OCI-LY3 (cell line): ENCODE data around the gene LNPK.

Source experiments
- H2AFZ ChIP-seq: fragments of 200-600, 300-600 bp; shearing (Covaris generic); 2 replicates; pipeline ENCODE4 v1.6.0; 2014; ENCODE audit warnings: antibody characterized with exemption, low read depth, low read length
- H3K27ac ChIP-seq: fragments of 200-600, 300-600 bp; sonication (generic); 2 replicates; pipeline ENCODE4 v1.5.1; 2014; ENCODE audit warnings: mild to moderate bottlenecking, low read length, moderate library complexity, mixed read lengths
- H3K27me3 ChIP-seq: fragments of 200-600, 300-600 bp; sonication (generic); 2 replicates; pipeline ENCODE4 v1.6.1; 2014; ENCODE audit warnings: low read depth, low read length, mixed read lengths
- H3K36me3 ChIP-seq: fragments of 200-600, 300-600 bp; sonication (generic); replicated peaks from 2 replicates; pipeline ENCODE3; 2014; ENCODE audit warnings: low read depth, low read length, mixed read lengths
- H3K4me1 ChIP-seq: fragments of 300-600, 200-600 bp; sonication (generic); 2 replicates; pipeline ENCODE4 v1.6.1; 2014; ENCODE audit warnings: low read length, mixed read lengths
- H3K4me2 ChIP-seq: fragments of 200-600, 300-600 bp; sonication (generic); 2 replicates; pipeline ENCODE4 v1.6.1; 2014; ENCODE audit warnings: low read length, mixed read lengths
- H3K4me3 ChIP-seq: fragments of 300-600, 200-600 bp; sonication (generic); 2 replicates; pipeline ENCODE4 v1.5.1; 2014; ENCODE audit warnings: antibody characterized with exemption, mild to moderate bottlenecking, low read length, moderate library complexity
- H3K79me2 ChIP-seq: fragments of 300-600, 200-600 bp; shearing (Covaris generic); 2 replicates; pipeline ENCODE4 v1.6.1; 2014; ENCODE audit warnings: mild to moderate bottlenecking, low read length, mixed read lengths
- H3K9ac ChIP-seq: fragments of 300-600, 200-600 bp; shearing (Covaris generic); 2 replicates; pipeline ENCODE4 v1.6.0; 2014; ENCODE audit warnings: mild to moderate bottlenecking, low read length, moderate library complexity
- H3K9me3 ChIP-seq: fragments of 200-600, 300-600 bp; shearing (Covaris generic); 2 replicates; pipeline ENCODE4 v1.6.1; 2014; ENCODE audit warnings: low read length, mixed read lengths; ENCODE audit not compliant: insufficient read depth
- H4K20me1 ChIP-seq: fragments of 200-600, 300-600 bp; sonication (generic); 2 replicates; pipeline ENCODE4 v1.6.1; 2016; ENCODE audit warnings: low read length, mixed read lengths; ENCODE audit not compliant: insufficient read depth
- EZH2phosphoT487 ChIP-seq: fragments of 200-600 bp; shearing (Covaris generic); IDR thresholded peaks from 2 replicates; pipeline ENCODE4 v1.6.1; 2018; ENCODE audit warnings: antibody characterized with exemption, mixed run types, low read depth
- TF ChIP-seq, protein P1 (sequence below): fragments of 200-600, 300-600 bp; sonication (generic); IDR thresholded peaks from 2 replicates; pipeline ENCODE4 v1.5.1; 2014; ENCODE audit warnings: antibody characterized with exemption, low read length, low read depth

The LNPK gene

GRCh38 chr2:175892046-175892445 is 110.0 kb downstream of the LNPK start:
- H3K79me2 ChIP-seq, result no peaks in the 10 kb centered on the region
- H3K9me3 ChIP-seq, result no peaks in the 10 kb centered on the region
- no peak overlapping the region for H3K9ac ChIP-seq
- H3K4me1 ChIP-seq, result no peaks in the 10 kb centered on the region
- no peak overlapping the region for H2AFZ ChIP-seq
- H3K4me2 ChIP-seq, result no peak overlapping the region
- no peaks in the 10 kb centered on the region for H4K20me1 ChIP-seq
- no peaks in the 10 kb centered on the region for H3K36me3 ChIP-seq
- no peaks in the 10 kb centered on the region for H3K27me3 ChIP-seq
- H3K27ac ChIP-seq, result no peak overlapping the region
- TF ChIP-seq, protein P1, sequence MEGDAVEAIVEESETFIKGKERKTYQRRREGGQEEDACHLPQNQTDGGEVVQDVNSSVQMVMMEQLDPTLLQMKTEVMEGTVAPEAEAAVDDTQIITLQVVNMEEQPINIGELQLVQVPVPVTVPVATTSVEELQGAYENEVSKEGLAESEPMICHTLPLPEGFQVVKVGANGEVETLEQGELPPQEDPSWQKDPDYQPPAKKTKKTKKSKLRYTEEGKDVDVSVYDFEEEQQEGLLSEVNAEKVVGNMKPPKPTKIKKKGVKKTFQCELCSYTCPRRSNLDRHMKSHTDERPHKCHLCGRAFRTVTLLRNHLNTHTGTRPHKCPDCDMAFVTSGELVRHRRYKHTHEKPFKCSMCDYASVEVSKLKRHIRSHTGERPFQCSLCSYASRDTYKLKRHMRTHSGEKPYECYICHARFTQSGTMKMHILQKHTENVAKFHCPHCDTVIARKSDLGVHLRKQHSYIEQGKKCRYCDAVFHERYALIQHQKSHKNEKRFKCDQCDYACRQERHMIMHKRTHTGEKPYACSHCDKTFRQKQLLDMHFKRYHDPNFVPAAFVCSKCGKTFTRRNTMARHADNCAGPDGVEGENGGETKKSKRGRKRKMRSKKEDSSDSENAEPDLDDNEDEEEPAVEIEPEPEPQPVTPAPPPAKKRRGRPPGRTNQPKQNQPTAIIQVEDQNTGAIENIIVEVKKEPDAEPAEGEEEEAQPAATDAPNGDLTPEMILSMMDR, result no peak
- no peak for TF ChIP-seq EZH2phosphoT487
- no peak overlapping the region for H3K4me3 ChIP-seq

- Histone ChIP-seq H3K4me2 (no peak overlapping the region), H3K9ac (no peak overlapping the region), H4K20me1 (no peaks in the 10 kb centered on the region), H3K4me1 (no peaks in the 10 kb centered on the region), H3K36me3 (no peaks in the 10 kb centered on the region), H3K27ac (no peak overlapping the region), H3K4me3 (no peak overlapping the region), H3K79me2 (no peaks in the 10 kb centered on the region), H3K27me3 (no peaks in the 10 kb centered on the region), H2AFZ (no peak overlapping the region), H3K9me3 (no peaks in the 10 kb centered on the region)
- TF ChIP-seq EZH2phosphoT487, result no peak
- TF ChIP-seq, protein P1, result no peak
These were observed 111.3 kb downstream of the LNPK start for GRCh38 chr2:175890636-175891242.

- Histone ChIP-seq H3K79me2 (no peaks in the 10 kb centered on the region), H2AFZ (no peak overlapping the region), H4K20me1 (no peaks in the 10 kb centered on the region), H3K4me1 (no peaks in the 10 kb centered on the region), H3K4me2 (no peak overlapping the region), H3K27ac (no peak overlapping the region), H3K4me3 (no peak overlapping the region), H3K9me3 (no peaks in the 10 kb centered on the region), H3K9ac (no peak overlapping the region), H3K36me3 (no peaks in the 10 kb centered on the region), H3K27me3 (no peaks in the 10 kb centered on the region)
- TF ChIP-seq, protein P1, result no peak
- no peak for TF ChIP-seq EZH2phosphoT487
These were observed 112.3 kb downstream of the LNPK start for GRCh38 chr2:175889701-175890302.

GRCh38 chr2:175887776-175888175 is 114.3 kb downstream of the LNPK start:
- Histone ChIP-seq H3K9me3 (no peaks in the 10 kb centered on the region), H4K20me1 (no peaks in the 10 kb centered on the region), H2AFZ (no peak overlapping the region), H3K27me3 (no peaks in the 10 kb centered on the region), H3K4me2 (no peak overlapping the region), H3K36me3 (no peaks in the 10 kb centered on the region), H3K4me1 (no peaks in the 10 kb centered on the region), H3K9ac (no peak overlapping the region), H3K27ac (no peak overlapping the region), H3K79me2 (no peaks in the 10 kb centered on the region), H3K4me3 (no peak overlapping the region)
- TF ChIP-seq EZH2phosphoT487, result no peak
- TF ChIP-seq, protein P1, result no peak
